PC-3 (cell line): Measurements from ENCODE around the gene ETV3. TPM values are rescaled to one million over a fixed set of nuclear protein-coding genes. Genes with fewer than 3 reads are reported as not detected.

Source experiments
- ATAC-seq: fragments of 200-7000 bp; cut with Tn5 transposase; 2 replicates; pipeline ENCODE4 v1.9.1; 2020; ENCODE audit warnings: mild to moderate bottlenecking, moderate library complexity
- BruUV-seq: library from RNA; stranded (reverse); fragments of 400-500 nt; replicated peaks from 2 replicates; lab custom pipeline; 2021; lab: Mats Ljungman, UMichigan
- CTCF ChIA-PET: fragments of 300-600 bp; sonication (Branson Sonifier 250); formaldehyde crosslinking; loops from one replicate; lab custom pipeline; 2022; ENCODE audit warnings: antibody characterized with exemption; lab: Charles Lee
- POLR2A ChIA-PET: fragments of 300-600 bp; sonication (Branson Sonifier 250); formaldehyde crosslinking; loops from one replicate; lab custom pipeline; 2022; ENCODE audit warnings: antibody characterized with exemption; ENCODE audit not compliant: unreplicated experiment; lab: Charles Lee
- DNase-seq: peaks from one replicate; pipeline ENCODE4 v3.0.0-alpha.2; 2015
- H2AFZ ChIP-seq: fragments of 300-600 bp; sonication (generic); 2 replicates; pipeline ENCODE4 v1.6.0; 2016; ENCODE audit warnings: antibody characterized with exemption, low read length
- H3F3A ChIP-seq: fragments of 300-600 bp; sonication (generic); one replicate; pipeline ENCODE4 v1.6.0; 2017; ENCODE audit warnings: antibody characterized with exemption, low read length, control low read depth, mild to moderate bottlenecking; ENCODE audit not compliant: unreplicated experiment
- H3K27ac ChIP-seq: fragments of 300-600 bp; sonication (generic); 2 replicates; pipeline ENCODE4 v1.5.1; 2016; ENCODE audit warnings: mild to moderate bottlenecking, low read length
- H3K27me3 ChIP-seq: fragments of 300-600 bp; sonication (generic); 2 replicates; pipeline ENCODE4 v1.6.1; 2016; ENCODE audit warnings: low read length, mixed read lengths
- H3K36me3 ChIP-seq: fragments of 300-600 bp; sonication (generic); 2 replicates; pipeline ENCODE4 v1.6.1; 2016; ENCODE audit warnings: low read depth, mixed run types, low read length, mixed read lengths
- H3K4me1 ChIP-seq: fragments of 300-600 bp; sonication (generic); 2 replicates; pipeline ENCODE4 v1.5.1; 2016; ENCODE audit warnings: low read length; ENCODE audit not compliant: insufficient read depth
- H3K4me2 ChIP-seq: fragments of 300-600 bp; sonication (generic); 2 replicates; pipeline ENCODE4 v1.6.0; 2016; ENCODE audit warnings: low read length
- H3K4me3 ChIP-seq: fragments of 300-600 bp; sonication (generic); 2 replicates; pipeline ENCODE4 v1.5.1; 2016; ENCODE audit warnings: mild to moderate bottlenecking, low read length, mixed read lengths
- H3K79me2 ChIP-seq: fragments of 300-600 bp; sonication (generic); 2 replicates; pipeline ENCODE4 v1.6.1; 2017; ENCODE audit warnings: low read length, mixed read lengths
- H3K9ac ChIP-seq: fragments of 300-600 bp; sonication (generic); 2 replicates; pipeline ENCODE4 v1.6.0; 2016; ENCODE audit warnings: mild to moderate bottlenecking, low read length
- H3K9me2 ChIP-seq: fragments of 300-600 bp; sonication (generic); replicated peaks from 2 replicates; pipeline ENCODE4 v1.6.1; 2016; ENCODE audit warnings: mixed run types, low read length, mixed read lengths
- H3K9me3 ChIP-seq: fragments of 300-600 bp; sonication (generic); 2 replicates; pipeline ENCODE4 v1.6.1; 2016; ENCODE audit warnings: low read length, mixed read lengths
- H4K20me1 ChIP-seq: fragments of 300-600 bp; sonication (generic); 2 replicates; pipeline ENCODE4 v1.6.1; 2016; ENCODE audit warnings: low read length, mixed read lengths
- EZH2 ChIP-seq: fragments of 300-600 bp; sonication (generic); IDR thresholded peaks from one replicate; pipeline ENCODE4 v1.6.1; 2017; ENCODE audit warnings: antibody characterized with exemption, mild to moderate bottlenecking, low read length; ENCODE audit not compliant: unreplicated experiment
- EZH2phosphoT487 ChIP-seq: fragments of 300-600 bp; sonication (generic); IDR thresholded peaks from 2 replicates; pipeline ENCODE4 v1.6.1; 2018; ENCODE audit warnings: mild to moderate bottlenecking, antibody characterized with exemption, low read length, borderline replicate concordance
- intact Hi-C: fragments of 100-400 bp; cut with micrococcal nuclease; formaldehyde crosslinking; loops from 2 replicates; pipeline ENCODE4 v1.9.0; 2023
- total RNA-seq: library from RNA; depleted of rRNA; stranded (reverse); fragments of >200 nt; gene quantifications from 2 replicates; pipeline ENCODE4 v1.2.3, GENCODE V29; 2014
- TF ChIP-seq, protein P1 (sequence below): fragments of 300-600 bp; sonication (generic); conservative IDR thresholded peaks from 2 replicates; pipeline ENCODE4 v1.5.1; 2017; ENCODE audit warnings: antibody characterized with exemption, low read depth, mild to moderate bottlenecking, low read length

ETV3 gene
- total RNA-seq, 1 experiment from 2014 or later = 12.2 TPM

- no peak overlapping the region for H2AFZ ChIP-seq
- no peaks in the 10 kb centered on the region for H3K36me3 ChIP-seq
- peaks cover 17% of the 10 kb centered on the region for H3K79me2 ChIP-seq
- H3K4me2 ChIP-seq = no peak overlapping the region
- H4K20me1 ChIP-seq = peaks cover 15% of the 10 kb centered on the region
- no TSS peak for BruUV-seq
- ChIA-PET CTCF (no interaction called here), POLR2A (no interaction called here)
- H3K9me3 ChIP-seq = no peaks in the 10 kb centered on the region
- no peaks in the 10 kb centered on the region for H3K27me3 ChIP-seq
- intact Hi-C loops = no loop called here
- no peak for ATAC-seq
- H3K9ac ChIP-seq = no peak overlapping the region
- no peak overlapping the region for H3K27ac ChIP-seq
- H3K4me3 ChIP-seq = no peak overlapping the region
- no peaks in the 10 kb centered on the region for H3F3A ChIP-seq
- DNase-seq = no peak
- H3K9me2 ChIP-seq = no peaks in the 10 kb centered on the region
- TF ChIP-seq EZH2 = no peak
- TF ChIP-seq, protein P1, sequence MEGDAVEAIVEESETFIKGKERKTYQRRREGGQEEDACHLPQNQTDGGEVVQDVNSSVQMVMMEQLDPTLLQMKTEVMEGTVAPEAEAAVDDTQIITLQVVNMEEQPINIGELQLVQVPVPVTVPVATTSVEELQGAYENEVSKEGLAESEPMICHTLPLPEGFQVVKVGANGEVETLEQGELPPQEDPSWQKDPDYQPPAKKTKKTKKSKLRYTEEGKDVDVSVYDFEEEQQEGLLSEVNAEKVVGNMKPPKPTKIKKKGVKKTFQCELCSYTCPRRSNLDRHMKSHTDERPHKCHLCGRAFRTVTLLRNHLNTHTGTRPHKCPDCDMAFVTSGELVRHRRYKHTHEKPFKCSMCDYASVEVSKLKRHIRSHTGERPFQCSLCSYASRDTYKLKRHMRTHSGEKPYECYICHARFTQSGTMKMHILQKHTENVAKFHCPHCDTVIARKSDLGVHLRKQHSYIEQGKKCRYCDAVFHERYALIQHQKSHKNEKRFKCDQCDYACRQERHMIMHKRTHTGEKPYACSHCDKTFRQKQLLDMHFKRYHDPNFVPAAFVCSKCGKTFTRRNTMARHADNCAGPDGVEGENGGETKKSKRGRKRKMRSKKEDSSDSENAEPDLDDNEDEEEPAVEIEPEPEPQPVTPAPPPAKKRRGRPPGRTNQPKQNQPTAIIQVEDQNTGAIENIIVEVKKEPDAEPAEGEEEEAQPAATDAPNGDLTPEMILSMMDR = no peak
- TF ChIP-seq EZH2phosphoT487 = no peak
- peaks cover 10% of the 10 kb centered on the region for H3K4me1 ChIP-seq
Measured at GRCh38 chr1:157141212-157141855, 3.1 kb upstream of the ETV3 start.

GRCh38 chr1:157140063-157140588 lies 1.9 kb upstream of the ETV3 start:
- ATAC-seq (no peak), DNase-seq (no peak)
- Histone ChIP-seq H3K4me3 (no peak overlapping the region), H4K20me1 (peaks cover 21% of the 10 kb centered on the region), H3K9me2 (no peaks in the 10 kb centered on the region), H3K9me3 (no peaks in the 10 kb centered on the region), H3F3A (no peaks in the 10 kb centered on the region), H3K4me2 (no peak overlapping the region), H3K36me3 (peaks cover 7% of the 10 kb centered on the region), H3K27ac (no peak overlapping the region), H3K4me1 (peaks cover 17% of the 10 kb centered on the region), H3K79me2 (peaks cover 29% of the 10 kb centered on the region), H3K27me3 (no peaks in the 10 kb centered on the region), H3K9ac (no peak overlapping the region), H2AFZ (no peak overlapping the region)
- TF ChIP-seq EZH2phosphoT487 (no peak), EZH2 (no peak)
- TF ChIP-seq, protein P1 = no peak
- BruUV-seq = no TSS peak
- CTCF ChIA-PET = no interaction called here
- intact Hi-C loops = no loop called here
- POLR2A ChIA-PET = no interaction called here
